DMS79 treated with DMSO at 0.1 percent for 48 hours (cell line): Measurements from ENCODE around the gene PHETA2.
"Not testable (repeated sequence)": the region's sequence is repeated elsewhere in the genome, so short reads cannot be mapped to it uniquely, and the experiment has no call there.

Experiments
- DNase-seq: peaks from one replicate; lab custom pipeline; 2025; lab: John Stamatoyannopoulos, UW

Gene PHETA2

GRCh38 chr22:42104332-42104860, 30.3 kb downstream of the PHETA2 start:
- DNase-seq = not testable (repeated sequence)

DNA sequence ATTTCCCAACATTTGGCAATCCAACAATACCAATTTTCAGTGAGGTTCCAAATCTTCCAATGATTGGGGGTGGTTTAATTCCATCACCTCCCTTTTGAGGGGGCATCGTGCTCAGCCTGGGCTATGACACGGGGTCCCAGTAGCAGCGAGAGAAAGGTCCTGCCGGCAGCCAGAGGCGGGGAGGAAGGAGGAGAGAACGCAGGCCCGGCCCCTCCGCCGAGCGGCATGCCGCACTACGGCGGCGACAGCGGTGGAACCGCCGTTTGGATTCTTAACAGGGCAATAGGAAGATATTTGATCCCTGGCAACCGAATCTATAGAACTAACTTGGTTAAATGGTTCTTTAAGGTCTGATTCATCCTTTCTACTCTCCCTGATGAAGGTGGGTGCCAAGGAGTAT, 34.8 kb downstream of the PHETA2 start:
- DNase-seq = no peak

GRCh38 chr22:42111798-42112197, 37.8 kb downstream of the PHETA2 start:
- no peak for DNase-seq

GRCh38 chr22:42112793-42113192, 38.7 kb downstream of the PHETA2 start:
- not testable (repeated sequence) for DNase-seq

GRCh38 chr22:42114721-42115120, 40.7 kb downstream of the PHETA2 start:
- DNase-seq = no peak

DNA sequence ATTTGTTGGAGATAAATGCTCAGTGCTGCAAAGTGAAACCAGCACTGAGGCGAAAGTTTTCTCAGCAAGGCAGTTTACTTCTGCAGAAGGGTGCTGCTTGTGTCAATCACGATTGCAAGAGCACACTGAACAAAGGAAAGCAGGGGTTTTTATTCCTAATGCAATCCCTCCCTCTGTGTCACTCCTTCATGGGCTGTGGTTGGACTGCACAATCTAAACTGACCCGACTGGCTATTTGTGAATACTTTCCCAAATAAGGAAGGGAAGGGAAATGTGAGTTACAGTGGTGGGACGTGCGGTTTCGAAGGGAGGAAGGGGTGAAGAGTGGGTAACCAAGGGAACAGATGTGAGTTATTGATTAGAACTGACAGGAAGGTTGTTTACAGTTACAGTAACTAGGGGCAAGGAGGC, 41.4 kb downstream of the PHETA2 start:
- not testable (repeated sequence) for DNase-seq

GRCh38 chr22:42116848-42117424, 42.9 kb downstream of the PHETA2 start:
- no peak for DNase-seq

DNA sequence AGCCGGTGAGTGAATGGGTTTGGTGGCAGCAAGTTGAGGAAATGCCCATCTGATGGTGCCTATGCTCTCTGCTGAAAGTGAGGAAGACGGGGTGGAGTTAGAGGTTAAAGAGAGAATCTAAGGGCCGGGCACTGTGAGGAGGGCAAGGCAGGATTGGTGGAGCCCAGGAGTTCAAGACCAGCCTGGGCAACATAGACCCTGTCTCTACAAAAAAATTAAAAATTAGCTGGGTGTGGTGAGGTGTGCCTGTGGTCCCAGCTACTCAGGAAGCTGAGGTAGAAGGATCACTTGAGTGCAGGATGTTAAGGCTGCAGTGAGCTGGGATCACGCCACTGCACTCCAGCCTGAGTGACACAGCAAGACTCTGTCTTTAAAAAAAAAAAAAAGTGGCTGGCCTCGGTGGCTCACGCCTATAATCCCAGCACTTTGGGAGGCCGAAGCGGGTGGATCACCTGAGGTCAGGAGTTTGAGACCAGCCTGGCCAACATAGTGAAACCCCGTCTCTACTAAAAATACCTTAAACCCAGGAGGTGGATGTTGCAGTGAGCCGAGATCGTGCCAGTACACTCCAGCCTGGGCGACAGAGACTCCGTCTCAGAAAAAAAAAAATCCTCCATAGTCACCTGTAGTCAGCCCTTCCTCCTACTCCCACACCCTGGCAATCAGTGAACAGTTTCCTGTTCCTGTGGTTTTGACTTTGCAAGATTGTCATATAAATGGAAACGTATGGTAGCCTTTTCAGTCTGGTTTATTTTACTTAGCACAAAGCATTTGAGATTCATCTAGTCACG, 46.4 kb downstream of the PHETA2 start:
- not testable (repeated sequence) for DNase-seq

GRCh38 chr22:42123529-42123928, 49.5 kb downstream of the PHETA2 start:
- DNase-seq = not testable (repeated sequence)

DNA sequence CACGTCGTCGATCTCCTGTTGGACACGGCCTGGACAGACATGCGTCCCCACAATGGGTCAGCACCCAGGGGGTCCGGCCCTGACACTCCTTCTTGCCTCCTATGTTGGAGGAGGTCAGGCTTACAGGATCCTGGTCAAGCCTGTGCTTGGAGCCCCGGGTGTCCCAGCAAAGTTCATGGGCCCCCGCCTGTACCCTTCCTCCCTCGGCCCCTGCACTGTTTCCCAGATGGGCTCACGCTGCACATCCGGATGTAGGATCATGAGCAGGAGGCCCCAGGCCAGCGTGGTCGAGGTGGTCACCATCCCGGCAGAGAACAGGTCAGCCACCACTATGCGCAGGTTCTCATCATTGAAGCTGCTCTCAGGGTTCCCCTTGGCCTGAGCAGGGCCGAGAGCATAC, 53.6 kb downstream of the PHETA2 start:
- DNase-seq = no peak

GRCh38 chr22:42128007-42128406, 54.0 kb downstream of the PHETA2 start:
- DNase-seq = not testable (repeated sequence)
